A549 (cell line): ENCODE data around the gene ZNF723. TPM values are rescaled to one million over a fixed set of nuclear protein-coding genes. Genes with fewer than 3 reads are reported as not detected.

Experiments
- ATAC-seq, 2 experiments: fragments of 200-7000 bp in 1 of 2; fragments of >200 bp in 1 of 2; cut with Nextera tagmentation in 1 of 2; cut with Tn5 transposase in 1 of 2; 3 replicates each; pipeline versions ENCODE4 v1.8.0 to v1.9.1; 2018 to 2020; ENCODE audit warnings: mild to moderate bottlenecking in 1 of 2, moderate library complexity in 1 of 2
- CTCF ChIA-PET: fragments of 300-600 bp; sonication (Branson Sonifier 250); formaldehyde crosslinking; extraction: SDS; loops from one replicate; lab custom pipeline; 2021; ENCODE audit warnings: antibody characterized with exemption, inconsistent platforms; lab: Yijun Ruan, JAX
- POLR2A ChIA-PET: fragments of 350-600 bp; formaldehyde crosslinking; extraction: SDS; loops from one replicate; lab custom pipeline; 2021; ENCODE audit warnings: antibody characterized with exemption, inconsistent platforms; lab: Yijun Ruan, JAX
- DNase-seq, 2 experiments: peaks; one replicate each; pipeline versions ENCODE4 v3.0.0 to v3.0.0-alpha.2; 2011 to 2016; ENCODE audit warnings: low read depth in 1 of 2, low spot score in 1 of 2
- FAIRE-seq: peaks from 2 replicates; lab custom pipeline; 2011; peaks lifted over from hg19 to GRCh38; lab: Jason Lieb, UNC
- H3K27ac ChIP-seq, 2 experiments: fragments of >200 bp; sonication (Bioruptor Twin); formaldehyde crosslinking; 3 replicates each; pipeline ENCODE4 v1.5.1; 2016 to 2017
- H3K4me1 ChIP-seq: fragments of >200 bp; sonication (Bioruptor Twin); formaldehyde crosslinking; 3 replicates; pipeline ENCODE4 v1.6.1; 2016
- H3K4me2 ChIP-seq: fragments of >200 bp; sonication (Bioruptor Twin); formaldehyde crosslinking; 3 replicates; pipeline ENCODE4 v1.6.1; 2016
- H3K4me3 ChIP-seq: fragments of >200 bp; sonication (Bioruptor Twin); formaldehyde crosslinking; 3 replicates; pipeline ENCODE4 v1.5.1; 2016
- H3K9me3 ChIP-seq: fragments of >200 bp; sonication (Bioruptor Twin); formaldehyde crosslinking; 3 replicates; pipeline ENCODE4 v1.6.1; 2016
- CHD2 ChIP-seq: fragments of 150-350 bp; IDR thresholded peaks from 2 replicates; pipeline ENCODE4 v1.6.1; 2014; ENCODE audit warnings: low read length; ENCODE audit not compliant: partially characterized antibody
- CTCF ChIP-seq: fragments of >200 bp; sonication (Bioruptor Twin); formaldehyde crosslinking; IDR thresholded peaks from 3 replicates; pipeline ENCODE4 v1.5.1; 2016
- E2F6 ChIP-seq: IDR thresholded peaks from 2 replicates; pipeline ENCODE4 v1.6.1; 2012; ENCODE audit warnings: low read depth, borderline replicate concordance
- EHMT2 ChIP-seq: fragments of 200-600 bp; sonication (generic); IDR thresholded peaks from 2 replicates; pipeline ENCODE4 v1.6.1; 2016; ENCODE audit warnings: antibody characterized with exemption, low read depth, mild to moderate bottlenecking, moderate library complexity
- ELK1 ChIP-seq: fragments of 150-350 bp; IDR thresholded peaks from 2 replicates; pipeline ENCODE4 v1.6.1; 2014; ENCODE audit warnings: low read depth, mild to moderate bottlenecking, low read length
- EP300 ChIP-seq, 2 experiments: fragments of >200 bp; sonication (Bioruptor Twin); formaldehyde crosslinking; IDR thresholded peaks; 2 replicates in 1 of 2; 3 replicates in 1 of 2; pipeline ENCODE4 v1.6.1; 2016 to 2017
- ESRRA ChIP-seq: fragments of 150-350 bp; IDR thresholded peaks from 2 replicates; pipeline ENCODE4 v1.6.1; 2014; ENCODE audit warnings: mild to moderate bottlenecking, low read length, borderline replicate concordance
- FOSB ChIP-seq: fragments of 250-450 bp; sonication (Bioruptor Pico); IDR thresholded peaks from 2 replicates; pipeline ENCODE4 v1.5.0; 2020; ENCODE audit warnings: mild to moderate bottlenecking, moderate library complexity
- HES2 ChIP-seq: fragments of >200 bp; sonication (Bioruptor Twin); formaldehyde crosslinking; IDR thresholded peaks from 2 replicates; pipeline ENCODE4 v1.6.1; 2016
- KDM5A ChIP-seq: fragments of 200-600 bp; sonication (generic); IDR thresholded peaks from 2 replicates; pipeline ENCODE4 v1.6.1; 2016; ENCODE audit warnings: antibody characterized with exemption, mild to moderate bottlenecking
- MAFK ChIP-seq: fragments of 450-650 bp; IDR thresholded peaks from 2 replicates; pipeline ENCODE4 v1.6.1; 2014; ENCODE audit not compliant: partially characterized antibody
- MYC ChIP-seq: IDR thresholded peaks from 2 replicates; pipeline ENCODE4 v1.6.1; 2012; ENCODE audit warnings: mild to moderate bottlenecking, inconsistent platforms, low read length, improper control_type of control experiment, borderline replicate concordance
- NFE2L2 ChIP-seq: fragments of 150-350 bp; conservative IDR thresholded peaks from 2 replicates; pipeline ENCODE4 v1.6.1; 2014; ENCODE audit warnings: low read length
- RCOR1 ChIP-seq: fragments of 150-350 bp; IDR thresholded peaks from 2 replicates; pipeline ENCODE4 v1.6.1; 2014; ENCODE audit warnings: antibody characterized with exemption, low read length, low read depth
- RNF2 ChIP-seq: fragments of 200-600 bp; sonication (generic); IDR thresholded peaks from 2 replicates; pipeline ENCODE4 v1.6.1; 2016; ENCODE audit warnings: low read depth, mild to moderate bottlenecking, antibody characterized with exemption, moderate library complexity, borderline replicate concordance
- SMC3 ChIP-seq: fragments of >200 bp; sonication (Bioruptor Twin); formaldehyde crosslinking; IDR thresholded peaks from 3 replicates; pipeline ENCODE4 v1.6.1; 2018; ENCODE audit warnings: inconsistent platforms
- TP53 ChIP-seq: fragments of 250-450 bp; sonication (Bioruptor Pico); IDR thresholded peaks from 2 replicates; pipeline ENCODE4 v1.5.0; 2021; ENCODE audit warnings: mild to moderate bottlenecking, moderate library complexity
- WGBS: methylation state at CpG from one replicate; pipeline ENCODE4 v1.1.6; 2017; ENCODE audit errors: missing lambda C conversion rate; 5-methylcytosine and 5-hydroxymethylcytosine counted together
- polyA minus RNA-seq: library from RNA; depleted of rRNA, polyadenylated mRNA; stranded (reverse); fragments of >200 nt; gene quantifications from 2 replicates; pipeline ENCODE4 v1.2.3, GENCODE V29; 2011; rRNA and poly(A)+ RNA removed
- polyA plus RNA-seq, 4 experiments: library from polyadenylated mRNA; depleted of rRNA in 3 of 4; stranded (reverse); fragments of >200 nt; fragmentation: RNase III in 1 of 4; extraction: RNeasy Plus Mini Kit Qiagen cat#74134 plus additional on column Dnase treatment in 1 of 4; gene quantifications; 2 replicates in 3 of 4; 3 replicates in 1 of 4; pipeline ENCODE4 v1.2.3, GENCODE V29; 2011 to 2017

The ZNF723 gene
- not detected in 2 replicates for polyA plus RNA-seq (2011; rRNA removed)
- polyA plus RNA-seq (2012; cell fraction: cytosol; rRNA removed) = not detected in 2 replicates
- not detected in 2 replicates for polyA plus RNA-seq (2012; cell fraction: nucleus; rRNA removed)
- polyA plus RNA-seq (2017; fragmentation: RNase III; extraction: RNeasy Plus Mini Kit Qiagen cat#74134 plus additional on column Dnase treatment) = not detected in 3 replicates
- not detected in 2 replicates for polyA minus RNA-seq

GRCh38 chr19:22832031-22832762 is at the start of gene ZNF723:
Gene ZNF723, plus strand, starts transcription at chr19:22832291. Its CDS starts 89 bp downstream, at chr19:22832380.
- CTCF ChIA-PET = interaction anchor here (0.6 kb wide), 1 partner anchor 15 kb away, joined by 3 read pairs; no protein-coding TSS in a partner anchor
- 28% methylated on average over 30 of the region's 31 CpGs for WGBS

GRCh38 chr19:22783651-22784410 is 48.3 kb upstream of the ZNF723 start, which contains the start of gene ZNF99:
Gene ZNF99, minus strand, starts transcription at chr19:22784151. Its CDS starts 135 bp downstream, at chr19:22784016.
- H3K4me2 ChIP-seq = no peak within 1 kb of the TSS
- DNase-seq = no peak
- WGBS = 41% methylated on average over 35 of the region's 36 CpGs
- POLR2A ChIA-PET = no interaction called here
- peaks cover 38% of the 10 kb centered on the region; the same call in 2 of the 3 replicates for H3K9me3 ChIP-seq
- no peak for ATAC-seq
- TF ChIP-seq NFE2L2 (no peak), TP53 (no peak), HES2 (no peak), MYC (no peak), CTCF (no peak), E2F6 (no peak), SMC3 (no peak), EP300 (IDR thresholded peaks at IDR 0.05) (no peak), ESRRA (no peak), ELK1 (no peak), EHMT2 (no peak), KDM5A (no peak), MAFK (no peak), CHD2 (no peak), RNF2 (no peak), RCOR1 (no peak)
- TF ChIP-seq, all 56 proteins: peak for 0
- Histone ChIP-seq H3K4me3 (no peak within 1 kb of the TSS), H3K4me1 (no peaks in the 10 kb centered on the region), H3K27ac (no peak within 1 kb of the TSS)
- CTCF ChIA-PET = interaction anchor here (0.7 kb wide), 1 partner anchor 8 kb away, joined by 3 read pairs; no protein-coding TSS in a partner anchor
- no peak for FAIRE-seq

More at GRCh38 chr19:22832031-22832762, at the start of gene ZNF723:
- no peak for ATAC-seq
- Histone ChIP-seq H3K9me3 (peaks cover 52% of the 10 kb centered on the region), H3K4me1 (no peaks in the 10 kb centered on the region), H3K4me2 (no peak within 1 kb of the TSS), H3K27ac (no peak within 1 kb of the TSS), H3K4me3 (no peak within 1 kb of the TSS)
- TF ChIP-seq FOSB (CRISPR knock-in tag) = no peak
- TF ChIP-seq EHMT2 = no peak
- no peak for FAIRE-seq
- POLR2A ChIA-PET = no interaction called here
- DNase-seq = no peak
